GM18867 (cell line): ENCODE results near the gene CORO1C.
"Not testable (repeated sequence)": the region's sequence is repeated elsewhere in the genome, so short reads cannot be mapped to it uniquely, and the experiment has no call there.

Source experiments
- ATAC-seq: cut with Tn5 transposase; IDR thresholded peaks from one replicate; pipeline ENCODE4 v1.9.1; 2021; ENCODE audit warnings: mild to moderate bottlenecking, moderate library complexity; ENCODE audit not compliant: unreplicated experiment

Gene CORO1C

GRCh38 chr12:108620236-108620879, 111.0 kb downstream of the CORO1C start:
- ATAC-seq = no peak

- ATAC-seq = no peak
Observed at GRCh38 chr12:108619369-108620160, 111.8 kb downstream of the CORO1C start.

DNA sequence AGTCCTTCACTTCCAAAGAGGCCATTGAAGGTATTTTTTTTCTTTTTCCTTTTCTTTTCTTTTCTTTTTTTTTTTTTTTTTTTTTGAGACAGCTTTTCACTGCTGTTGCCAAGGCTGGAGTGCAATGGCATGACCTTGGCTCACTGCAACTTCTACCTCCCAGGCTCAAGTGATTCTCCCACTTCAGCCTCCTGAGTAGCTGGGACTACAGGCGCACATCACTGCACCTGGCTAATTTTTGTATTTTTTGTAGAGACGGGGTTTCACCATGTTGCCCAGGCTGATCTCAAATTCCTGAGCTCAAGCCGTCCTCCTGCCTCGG, 112.4 kb downstream of the CORO1C start:
- not testable (repeated sequence) for ATAC-seq

DNA sequence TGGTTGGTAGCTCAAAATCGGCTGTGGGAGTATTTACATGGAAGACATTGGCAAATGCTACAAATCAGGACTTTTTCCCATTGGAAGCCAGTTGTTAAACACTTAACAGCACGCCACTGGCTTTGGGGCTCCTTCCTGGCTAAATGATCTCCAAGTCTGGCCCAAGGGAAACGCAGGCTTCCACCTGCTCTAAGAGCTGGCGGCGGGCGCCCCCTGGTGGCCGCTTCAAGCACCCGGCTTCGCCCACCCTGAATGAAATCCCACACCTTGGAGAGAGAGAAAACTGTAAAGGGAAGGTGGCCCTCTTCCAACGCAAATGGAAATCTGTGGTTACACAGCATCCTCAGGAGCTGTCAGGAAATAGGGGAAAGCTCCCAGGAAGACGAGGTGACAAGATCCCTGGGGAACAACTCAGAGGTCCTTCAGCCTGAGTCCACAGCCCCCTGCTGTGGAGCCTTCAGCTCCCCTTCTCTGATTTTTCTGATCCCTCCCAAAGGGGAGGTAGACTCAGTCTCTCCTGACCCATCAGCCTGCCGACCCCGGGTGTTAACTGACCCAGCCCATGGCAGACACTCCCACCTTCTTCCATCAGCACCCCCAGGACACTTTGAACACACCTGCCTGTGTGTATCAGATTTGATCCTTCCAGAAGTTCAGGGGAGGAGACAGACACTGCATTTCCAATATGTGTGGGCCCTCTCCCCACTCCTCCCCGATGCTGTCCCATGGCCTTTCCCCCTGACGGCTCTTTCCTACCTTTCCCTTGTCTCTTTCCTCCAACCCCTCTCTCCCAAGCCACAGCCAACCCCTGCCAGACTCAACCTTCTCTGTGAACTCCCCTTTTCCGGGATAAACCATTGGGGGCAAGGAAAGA, 113.0 kb downstream of the CORO1C start:
- ATAC-seq = peak; percentile 41

DNA sequence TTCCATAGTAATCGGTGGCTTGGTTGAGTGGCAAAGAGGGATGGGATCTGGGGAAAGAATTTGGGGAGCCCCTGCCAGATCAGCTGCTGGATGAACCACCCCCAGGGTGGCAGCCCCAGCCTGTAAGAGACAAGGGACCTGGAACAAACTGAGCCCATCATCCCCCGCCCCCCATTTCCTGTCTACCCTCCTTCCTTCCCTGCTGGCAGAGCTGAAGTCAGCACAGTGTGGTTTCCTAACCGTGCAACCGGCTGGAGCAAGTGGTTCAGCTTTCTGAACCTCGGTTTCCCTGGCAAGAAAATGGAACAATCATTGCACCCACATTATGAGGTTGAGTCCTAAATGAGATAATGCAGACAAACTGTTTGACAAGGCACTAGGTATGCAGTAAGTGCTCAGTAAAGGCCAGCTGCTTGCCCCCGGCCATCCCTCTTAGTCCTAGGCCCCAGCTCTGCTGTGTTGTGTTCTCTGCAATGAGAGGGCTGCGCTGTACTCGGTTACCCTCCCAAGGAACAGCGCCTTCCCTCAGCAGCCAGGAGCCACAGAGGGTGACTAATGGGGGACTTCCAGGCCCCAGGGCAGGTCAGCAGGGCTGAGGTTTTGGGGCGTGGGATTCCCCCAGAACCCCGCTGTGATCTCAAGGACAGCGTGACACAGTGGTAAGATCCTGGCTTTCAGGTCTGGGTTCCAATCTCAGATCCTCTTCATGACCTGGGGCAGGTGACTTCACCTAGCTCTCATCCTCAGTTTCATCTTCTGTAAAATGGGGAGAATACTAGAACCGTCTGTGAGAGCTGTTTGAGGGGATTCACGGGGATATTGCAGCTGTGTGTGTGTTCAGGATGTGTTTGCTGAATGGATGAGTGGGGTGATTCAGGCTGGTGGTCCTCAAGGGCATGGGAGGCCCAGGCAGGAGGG, 114.1 kb downstream of the CORO1C start:
- peak; percentile 71 for ATAC-seq

GRCh38 chr12:108616359-108616758, 115.0 kb downstream of the CORO1C start:
- ATAC-seq = no peak

DNA sequence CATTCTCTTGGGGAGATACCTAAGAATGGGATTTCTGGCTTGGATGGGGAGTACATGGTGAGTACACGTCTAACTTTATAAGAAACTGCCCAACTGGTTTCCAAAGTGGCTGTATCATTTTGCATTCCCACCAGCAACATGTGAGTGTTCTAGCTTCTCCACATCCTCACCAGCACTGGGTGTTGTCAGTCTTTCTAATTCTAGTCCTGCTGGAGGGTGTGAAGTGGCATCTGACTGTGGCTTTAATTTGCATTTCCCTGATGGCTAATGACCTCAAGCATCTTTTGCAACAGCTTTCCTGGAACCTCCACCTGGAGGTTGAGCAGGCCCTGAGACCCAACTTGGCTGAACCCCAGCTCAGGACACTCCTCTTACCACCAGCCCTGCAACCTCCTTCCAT, 115.4 kb downstream of the CORO1C start:
- ATAC-seq = no peak

DNA sequence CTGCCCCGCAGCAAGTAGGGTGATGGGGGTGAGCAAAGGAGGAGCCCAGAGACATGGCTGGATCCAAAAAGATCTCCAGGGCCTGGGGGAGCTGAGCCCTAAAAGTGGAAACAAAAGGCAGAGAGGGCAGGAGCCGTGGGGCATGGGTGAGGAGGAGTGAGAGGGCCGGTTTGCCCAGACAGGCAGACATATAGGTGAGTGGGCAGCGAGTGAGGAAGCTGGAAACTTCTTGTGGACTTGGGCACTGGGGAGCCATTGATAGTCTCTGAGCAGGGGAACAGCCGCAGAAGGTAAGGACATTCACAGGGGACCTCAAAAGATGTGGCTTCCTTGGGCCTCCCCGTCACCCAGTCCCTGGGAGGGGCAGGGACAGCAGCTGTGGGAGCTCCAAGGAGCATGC, 116.7 kb downstream of the CORO1C start:
- no peak for ATAC-seq

GRCh38 chr12:108614041-108614440, 117.3 kb downstream of the CORO1C start:
- ATAC-seq = no peak

GRCh38 chr12:108613548-108613947, 117.8 kb downstream of the CORO1C start:
- no peak for ATAC-seq

DNA sequence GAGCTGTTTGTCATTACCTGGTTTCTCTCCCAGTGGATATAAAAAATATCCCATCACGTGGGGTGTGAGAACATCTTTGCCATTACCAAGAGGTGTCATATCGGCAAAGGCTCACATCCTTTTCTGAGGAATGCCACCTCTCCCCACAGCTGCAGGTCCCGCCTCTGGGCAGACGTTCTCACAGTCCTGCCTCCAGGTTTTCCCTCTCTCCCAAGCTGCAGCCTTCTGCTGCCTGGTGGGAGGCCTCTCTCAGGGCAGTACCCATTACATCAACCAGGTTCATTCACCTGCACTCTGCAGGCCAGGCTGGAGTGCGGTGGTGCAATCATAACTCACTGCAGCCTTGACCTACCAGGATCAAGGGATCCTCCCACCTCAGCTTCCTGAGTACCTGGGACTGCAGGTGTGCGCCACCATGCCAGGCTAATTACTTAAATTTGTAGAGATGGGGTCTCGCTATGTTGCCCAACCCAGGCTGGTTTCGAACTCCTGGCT, 118.5 kb downstream of the CORO1C start:
- no peak for ATAC-seq

- ATAC-seq = no peak
Observed at GRCh38 chr12:108611884-108612415, 119.4 kb downstream of the CORO1C start.

DNA sequence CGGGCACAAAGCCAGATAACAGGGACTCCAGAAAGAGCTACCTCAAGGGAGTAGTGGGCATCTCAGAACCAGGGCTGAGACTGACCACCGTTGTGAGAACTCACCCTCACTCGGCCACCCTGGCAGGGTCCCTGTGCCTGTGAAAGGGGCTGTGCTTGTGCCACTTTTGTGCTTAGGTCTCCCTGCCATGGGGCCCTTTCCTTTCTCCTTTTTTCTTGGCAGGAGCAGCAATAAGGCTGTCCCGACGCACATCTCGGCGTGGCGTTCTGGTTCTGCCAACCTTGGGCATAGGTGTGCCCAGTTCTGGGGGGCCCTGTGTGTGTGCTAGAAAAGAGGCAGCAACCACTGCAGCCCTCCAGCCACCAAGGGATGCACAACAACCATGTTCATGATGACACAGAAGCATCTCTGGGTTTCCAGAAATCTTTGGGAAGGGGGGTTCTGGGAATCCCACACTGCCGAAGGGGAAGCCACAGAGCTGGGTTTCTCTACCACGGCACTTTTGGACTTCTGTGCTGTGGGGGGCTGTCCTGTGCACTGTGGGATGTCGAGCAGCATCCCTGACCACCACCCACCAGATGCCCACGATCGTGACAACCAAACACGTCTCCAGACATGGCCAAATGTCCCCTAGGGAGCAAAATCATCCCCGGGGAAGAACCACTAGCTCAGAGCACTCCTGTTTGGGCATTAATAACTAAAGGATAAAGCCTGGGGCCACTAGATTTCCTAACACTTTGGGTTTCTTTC, 120.3 kb downstream of the CORO1C start:
- no peak for ATAC-seq

DNA sequence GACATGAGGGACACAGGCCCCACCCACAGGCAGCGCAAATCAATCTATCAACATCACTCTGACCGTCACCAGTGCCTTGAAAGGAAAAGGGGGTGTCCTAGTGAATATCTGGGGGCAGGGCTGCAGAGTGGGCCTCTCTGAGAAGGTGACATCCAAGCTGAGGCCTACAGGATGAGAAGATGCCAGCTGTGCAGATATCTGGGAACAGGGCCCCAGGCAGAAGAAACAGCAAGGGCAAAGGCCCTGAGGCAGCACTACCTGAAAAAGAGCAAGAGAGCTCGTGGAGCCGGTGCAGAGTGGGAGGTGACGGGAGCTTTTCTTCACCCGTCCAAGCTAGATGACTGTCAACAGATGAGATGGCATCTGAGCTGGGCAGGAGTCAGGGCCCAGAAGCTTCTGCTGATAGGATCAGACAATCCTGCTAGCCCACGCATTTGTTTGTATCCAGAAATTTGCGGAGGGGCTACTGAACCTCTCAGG, 120.9 kb downstream of the CORO1C start:
- ATAC-seq = no peak

DNA sequence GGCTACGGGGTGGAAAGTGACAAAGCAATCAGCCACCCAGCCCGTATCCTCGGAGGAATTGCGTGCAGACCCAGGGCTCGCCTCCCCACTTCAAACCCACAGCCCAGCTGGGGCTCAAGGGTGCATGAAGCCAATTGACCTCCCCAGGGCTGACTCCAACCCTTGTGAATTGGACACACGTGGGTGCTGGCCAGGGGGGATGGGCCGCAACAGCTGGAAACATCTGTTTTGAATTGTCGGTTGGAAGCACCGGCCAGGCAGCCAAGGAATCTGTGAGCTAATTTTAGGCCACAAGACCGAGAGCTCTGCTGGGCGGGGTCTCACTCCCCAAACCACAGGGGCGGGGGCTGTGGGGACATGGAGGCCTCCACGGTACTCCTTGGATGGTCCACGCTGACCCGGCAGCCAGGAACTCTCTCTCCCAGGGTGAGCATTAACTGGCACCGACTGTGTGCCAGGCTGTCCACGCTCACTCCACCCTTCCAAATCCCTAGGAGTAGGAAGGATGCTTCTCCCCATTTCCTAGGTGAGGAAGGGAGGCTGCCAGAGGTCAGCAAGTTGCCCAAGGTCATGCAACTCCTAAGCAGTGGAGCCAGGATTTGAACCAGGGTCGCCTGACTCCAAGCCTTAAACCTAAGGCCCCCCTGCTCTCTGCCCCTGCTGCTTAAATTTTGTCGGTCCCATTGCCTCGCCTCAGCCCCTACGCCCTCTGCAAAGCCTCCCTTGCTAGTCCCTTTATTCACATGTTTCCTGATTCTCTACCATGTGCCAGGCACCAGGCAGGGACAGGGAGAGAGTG, 121.6 kb downstream of the CORO1C start:
- no peak for ATAC-seq

DNA sequence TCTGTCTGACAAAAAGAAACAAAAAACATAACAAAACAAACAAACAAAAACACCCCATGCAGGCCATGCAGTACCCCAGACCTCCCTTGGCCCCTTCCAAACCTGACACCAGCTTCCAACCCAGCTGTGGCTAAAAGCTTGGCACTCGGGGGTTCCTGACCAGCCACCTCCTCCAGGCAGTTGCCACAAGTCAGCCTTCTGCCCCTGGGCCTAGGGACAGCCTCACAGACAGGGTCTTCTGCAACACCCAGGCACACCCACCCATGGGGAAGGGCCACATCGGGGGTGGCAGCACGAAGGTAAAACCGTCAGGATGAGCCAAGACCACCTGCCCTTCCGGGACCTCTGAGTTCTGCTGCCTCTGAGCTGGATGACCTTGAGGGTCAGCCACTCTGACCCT, 122.7 kb downstream of the CORO1C start:
- no peak for ATAC-seq

DNA sequence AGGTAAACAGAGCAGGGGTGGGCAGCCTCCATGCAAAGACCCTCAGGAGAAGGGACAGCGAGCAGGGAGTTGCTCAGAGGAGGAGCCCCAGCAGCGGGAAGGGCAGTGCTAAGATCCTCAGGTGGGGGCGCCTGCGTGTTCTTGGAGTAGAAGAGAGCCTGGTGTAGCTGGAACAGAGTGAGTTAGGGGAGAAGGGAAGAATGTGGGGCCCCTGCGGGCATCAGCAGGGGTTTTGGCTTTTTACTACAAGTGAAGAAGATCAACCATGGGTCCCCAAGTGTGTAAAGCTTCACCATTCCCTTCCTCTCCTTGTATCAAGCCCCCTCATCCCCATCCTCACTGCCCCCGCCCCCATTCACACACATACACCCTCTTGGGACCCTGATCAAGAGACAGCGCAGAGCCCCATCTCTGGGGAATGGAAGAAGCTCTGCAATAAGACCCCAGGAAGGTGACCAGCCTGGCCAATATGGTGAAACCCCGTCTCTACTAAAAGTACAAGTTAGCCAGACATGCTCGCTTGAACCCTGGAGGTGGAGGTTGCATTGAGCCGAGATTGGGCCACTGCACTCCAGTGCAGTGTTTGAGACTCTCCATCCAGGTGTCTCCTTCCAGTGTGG, 123.2 kb downstream of the CORO1C start:
- ATAC-seq = no peak

- no peak for ATAC-seq
Observed at GRCh38 chr12:108606492-108606891, 124.8 kb downstream of the CORO1C start.
